HG03060 (cell line): Measurements from ENCODE around the gene LRP11.

Source experiments
- ATAC-seq: cut with Tn5 transposase; IDR thresholded peaks from one replicate; pipeline ENCODE4 v1.9.1; 2021; ENCODE audit warnings: low read depth, moderate number of reproducible peaks; ENCODE audit not compliant: unreplicated experiment

LRP11 gene

GRCh38 chr6:149815788-149816187 is 48.4 kb downstream of the LRP11 start:
- ATAC-seq: no peak

GRCh38 chr6:149813351-149813750 is 50.8 kb downstream of the LRP11 start:
- no peak for ATAC-seq

- ATAC-seq: no peak
These were observed 54.4 kb downstream of the LRP11 start for GRCh38 chr6:149809798-149810197.

- no peak for ATAC-seq
These were observed 58.0 kb downstream of the LRP11 start for GRCh38 chr6:149806127-149806526.

- no peak for ATAC-seq
These were observed 80.6 kb downstream of the LRP11 start for GRCh38 chr6:149783551-149783950.

- no peak for ATAC-seq
These were observed 81.8 kb downstream of the LRP11 start for GRCh38 chr6:149782337-149782736.

GRCh38 chr6:149781715-149782114 is 82.4 kb downstream of the LRP11 start:
- no peak for ATAC-seq

- no peak for ATAC-seq
These were observed 84.6 kb downstream of the LRP11 start for GRCh38 chr6:149779644-149779963.

- ATAC-seq: no peak
These were observed 86.5 kb downstream of the LRP11 start for GRCh38 chr6:149777624-149778023.

GRCh38 chr6:149771925-149772324 is 92.2 kb downstream of the LRP11 start:
- no peak for ATAC-seq

GRCh38 chr6:149771185-149771584 is 93.0 kb downstream of the LRP11 start:
- ATAC-seq: no peak

GRCh38 chr6:149769676-149770075 is 94.5 kb downstream of the LRP11 start:
- ATAC-seq: no peak
